ENCODE results near the gene GLRA1. TPM values are rescaled to one million over a fixed set of nuclear protein-coding genes. Genes with fewer than 3 reads are reported as not detected.

GLRA1 gene
- total RNA-seq, 1 donor from 2014 or later: not detected

- Mint-ChIP-seq H3K4me3 (ENCODE audit: low read depth) (peak overlapping the region; percentile 35), H3K27ac (no peak overlapping the region), H3K9me3 (ENCODE audit: low read depth) (no peaks in the 10 kb centered on the region), H3K27me3 (peaks cover 34% of the 10 kb centered on the region), H3K36me3 (ENCODE audit: insufficient read depth) (no peaks in the 10 kb centered on the region), H3K4me1 (ENCODE audit: low read depth) (peaks cover 2% of the 10 kb centered on the region)
- no peak for DNase-seq (ENCODE audit: low spot score, unreplicated experiment)
- peak; percentile 52 for TF ChIP-seq CTCF (IDR thresholded peaks at IDR 0.05; ENCODE audit: unreplicated experiment)
These were observed 680 bp downstream of the GLRA1 start for GRCh38 chr5:151923866-151924476.

GRCh38 chr5:151921916-151922315, 2.7 kb downstream of the GLRA1 start:
- H3K27ac Mint-ChIP-seq: peak overlapping the region; percentile 12
- H3K27me3 Mint-ChIP-seq: peaks cover 37% of the 10 kb centered on the region
- peaks cover 2% of the 10 kb centered on the region for H3K4me1 Mint-ChIP-seq (ENCODE audit: low read depth)
- H3K9me3 Mint-ChIP-seq (ENCODE audit: low read depth): no peaks in the 10 kb centered on the region
- TF ChIP-seq CTCF (IDR thresholded peaks at IDR 0.05; ENCODE audit: unreplicated experiment): no peak
- no peak for DNase-seq (ENCODE audit: low spot score, unreplicated experiment)
- H3K4me3 Mint-ChIP-seq (ENCODE audit: low read depth): no peak overlapping the region
- no peaks in the 10 kb centered on the region for H3K36me3 Mint-ChIP-seq (ENCODE audit: insufficient read depth)

- Mint-ChIP-seq H3K4me3 (ENCODE audit: low read depth) (no peak overlapping the region), H3K4me1 (ENCODE audit: low read depth) (no peaks in the 10 kb centered on the region), H3K9me3 (ENCODE audit: low read depth) (no peaks in the 10 kb centered on the region), H3K27ac (no peak overlapping the region), H3K36me3 (ENCODE audit: insufficient read depth) (no peaks in the 10 kb centered on the region), H3K27me3 (peaks cover 21% of the 10 kb centered on the region)
- no peak for TF ChIP-seq CTCF (IDR thresholded peaks at IDR 0.05; ENCODE audit: unreplicated experiment)
- no peak for DNase-seq (ENCODE audit: low spot score, unreplicated experiment)
These were observed 6.7 kb downstream of the GLRA1 start for GRCh38 chr5:151917904-151918303.

GRCh38 chr5:151913425-151913824, 11.2 kb downstream of the GLRA1 start:
- Mint-ChIP-seq H3K4me1 (ENCODE audit: low read depth) (no peaks in the 10 kb centered on the region), H3K4me3 (ENCODE audit: low read depth) (no peak overlapping the region), H3K9me3 (ENCODE audit: low read depth) (no peaks in the 10 kb centered on the region), H3K27ac (no peak overlapping the region), H3K27me3 (peaks cover 20% of the 10 kb centered on the region), H3K36me3 (ENCODE audit: insufficient read depth) (no peaks in the 10 kb centered on the region)
- DNase-seq (ENCODE audit: low spot score, unreplicated experiment): no peak
- no peak for TF ChIP-seq CTCF (IDR thresholded peaks at IDR 0.05; ENCODE audit: unreplicated experiment)

DNA sequence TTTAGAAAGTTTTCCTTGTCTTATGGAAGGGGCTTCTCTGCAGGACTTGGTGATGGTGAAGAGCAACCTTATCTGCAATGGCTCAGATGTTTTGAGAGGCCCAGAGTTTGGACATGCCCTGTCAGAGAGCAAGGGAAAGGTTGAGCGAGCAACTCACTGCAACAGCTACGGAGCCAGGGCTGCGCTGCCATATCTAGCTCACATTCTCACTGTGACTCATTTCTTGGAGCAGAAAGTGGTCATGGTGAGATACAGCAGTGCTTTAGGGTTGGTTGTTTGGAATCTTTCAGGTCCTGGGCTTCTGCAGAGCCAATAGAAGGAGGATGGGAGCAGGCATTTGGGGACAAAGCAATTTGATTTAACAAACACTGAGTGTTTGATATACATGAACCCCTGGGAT, 12.3 kb downstream of the GLRA1 start:
- Mint-ChIP-seq H3K9me3 (ENCODE audit: low read depth) (no peaks in the 10 kb centered on the region), H3K27me3 (peaks cover 23% of the 10 kb centered on the region), H3K27ac (no peak overlapping the region), H3K4me1 (ENCODE audit: low read depth) (no peaks in the 10 kb centered on the region), H3K4me3 (ENCODE audit: low read depth) (no peak overlapping the region), H3K36me3 (ENCODE audit: insufficient read depth) (no peaks in the 10 kb centered on the region)
- TF ChIP-seq CTCF (IDR thresholded peaks at IDR 0.05; ENCODE audit: unreplicated experiment): no peak
- DNase-seq (ENCODE audit: low spot score, unreplicated experiment): no peak

Data from progenitor cell of endocrine pancreas (in vitro differentiated cells).